Measurements from ENCODE around the gene PORCN.

PORCN gene

GRCh38 chrX:48508400-48509244, at the start of gene PORCN:
PORCN (plus strand) TSS chrX:48508992; CDS start chrX:48509821, 829 bp downstream.
- TF ChIP-seq CTCF (IDR thresholded peaks at IDR 0.05) = no peak

GRCh38 chrX:48459483-48459882, 49.3 kb upstream of the PORCN start:
- TF ChIP-seq CTCF (IDR thresholded peaks at IDR 0.05) = no peak

- TF ChIP-seq CTCF (IDR thresholded peaks at IDR 0.05) = no peak
Observed at GRCh38 chrX:48460031-48460430, 48.8 kb upstream of the PORCN start.

GRCh38 chrX:48460606-48461005, 48.2 kb upstream of the PORCN start:
- no peak for TF ChIP-seq CTCF (IDR thresholded peaks at IDR 0.05)

GRCh38 chrX:48461830-48462229, 47.0 kb upstream of the PORCN start:
- no peak for TF ChIP-seq CTCF (IDR thresholded peaks at IDR 0.05)

GRCh38 chrX:48465336-48465933, 43.4 kb upstream of the PORCN start:
- TF ChIP-seq CTCF (IDR thresholded peaks at IDR 0.05) = no peak

GRCh38 chrX:48466696-48467095, 42.1 kb upstream of the PORCN start:
- TF ChIP-seq CTCF (IDR thresholded peaks at IDR 0.05) = no peak; the same call in 1 of the 2 replicates
